H9 (cell line): Measurements from ENCODE around the gene SPIN1. TPM values are rescaled to one million over a fixed set of nuclear protein-coding genes. Genes with fewer than 3 reads are reported as not detected.

ENCODE experiments used
- DNase-seq: peaks from one replicate; pipeline ENCODE4 v3.0.0-alpha.2; 2017
- H2AFZ ChIP-seq: one replicate; pipeline ENCODE4 v1.6.1; 2013; ENCODE audit warnings: mild to moderate bottlenecking, low read length, control low read depth, moderate library complexity
- H2AK5ac ChIP-seq: 2 replicates; pipeline ENCODE4 v1.6.1; 2013; ENCODE audit warnings: low read length, control low read depth, mixed read lengths; ENCODE audit not compliant: insufficient read length
- H2BK120ac ChIP-seq: one replicate; pipeline ENCODE4 v1.6.1; 2013; ENCODE audit warnings: low read depth, mild to moderate bottlenecking, low read length, control low read depth, inconsistent platforms; ENCODE audit not compliant: poor library complexity, severe bottlenecking
- H2BK12ac ChIP-seq: 2 replicates; pipeline ENCODE4 v1.6.1; 2013; ENCODE audit warnings: low read length, control low read depth, mixed read lengths, low read depth; ENCODE audit not compliant: insufficient read length
- H2BK15ac ChIP-seq: 2 replicates; pipeline ENCODE4 v1.6.1; 2013; ENCODE audit warnings: low read depth, low read length, control low read depth
- H2BK20ac ChIP-seq: one replicate; pipeline ENCODE4 v1.6.1; 2013; ENCODE audit warnings: low read depth, mild to moderate bottlenecking, low read length, control low read depth, inconsistent platforms; ENCODE audit not compliant: poor library complexity, severe bottlenecking
- H2BK5ac ChIP-seq: 2 replicates; pipeline ENCODE4 v1.6.1; 2013; ENCODE audit warnings: low read length, control low read depth, mixed read lengths; ENCODE audit not compliant: insufficient read length
- H3K14ac ChIP-seq: 2 replicates; pipeline ENCODE4 v1.6.1; 2013; ENCODE audit warnings: low read length, control low read depth; ENCODE audit not compliant: insufficient read depth
- H3K18ac ChIP-seq: 2 replicates; pipeline ENCODE4 v1.6.1; 2013; ENCODE audit warnings: low read depth, mild to moderate bottlenecking, mixed read lengths, low read length, control low read depth; ENCODE audit not compliant: insufficient read length
- H3K23ac ChIP-seq: 2 replicates; pipeline ENCODE4 v1.6.1; 2013; ENCODE audit warnings: low read length, control low read depth, mixed read lengths, low read depth; ENCODE audit not compliant: insufficient read length
- H3K23me2 ChIP-seq: 2 replicates; pipeline ENCODE4 v1.6.1; 2013; ENCODE audit warnings: low read depth, mild to moderate bottlenecking, mixed read lengths, low read length, control low read depth; ENCODE audit not compliant: insufficient read length, poor library complexity, severe bottlenecking
- H3K27ac ChIP-seq: 2 replicates; pipeline ENCODE4 v1.5.1; 2013; ENCODE audit warnings: low read length, control low read depth, mixed read lengths, low read depth; ENCODE audit not compliant: insufficient read length
- H3K27me3 ChIP-seq: 2 replicates; pipeline ENCODE4 v1.6.1; 2013; ENCODE audit warnings: low read length, control low read depth, inconsistent platforms; ENCODE audit not compliant: insufficient read depth
- H3K4ac ChIP-seq: 2 replicates; pipeline ENCODE4 v1.6.1; 2013; ENCODE audit warnings: low read depth, mild to moderate bottlenecking, control low read depth, inconsistent platforms, low read length, moderate library complexity
- H3K4me1 ChIP-seq: 2 replicates; pipeline ENCODE4 v1.6.1; 2013; ENCODE audit warnings: low read length, control low read depth, inconsistent platforms; ENCODE audit not compliant: insufficient read depth
- H3K4me2 ChIP-seq: 2 replicates; pipeline ENCODE4 v1.6.1; 2013; ENCODE audit warnings: low read length, control low read depth, mixed read lengths; ENCODE audit not compliant: insufficient read length, insufficient read depth
- H3K56ac ChIP-seq: 2 replicates; pipeline ENCODE4 v1.6.1; 2013; ENCODE audit warnings: low read depth, mild to moderate bottlenecking, mixed read lengths, low read length, control low read depth; ENCODE audit not compliant: insufficient read length
- H3K79me1 ChIP-seq: 2 replicates; pipeline ENCODE4 v1.6.1; 2013; ENCODE audit warnings: low read depth, mild to moderate bottlenecking, moderate library complexity, low read length, control low read depth, inconsistent platforms; ENCODE audit not compliant: insufficient read depth, poor library complexity, severe bottlenecking
- H3K79me2 ChIP-seq: 2 replicates; pipeline ENCODE4 v1.6.1; 2013; ENCODE audit warnings: low read length, control low read depth, inconsistent platforms; ENCODE audit not compliant: insufficient read depth
- H3K9ac ChIP-seq: 2 replicates; pipeline ENCODE4 v1.6.1; 2013; ENCODE audit warnings: low read length, control low read depth, mixed read lengths; ENCODE audit not compliant: insufficient read length; ENCODE audit errors: extremely low read depth
- H3K9me3 ChIP-seq: one replicate; pipeline ENCODE4 v1.6.1; 2013; ENCODE audit warnings: low read depth, low read length, inconsistent platforms; ENCODE audit not compliant: control insufficient read depth
- H3T11ph ChIP-seq: one replicate; pipeline ENCODE4 v1.6.1; 2013; ENCODE audit warnings: mild to moderate bottlenecking, low read length, control low read depth, inconsistent platforms
- H4K20me1 ChIP-seq: one replicate; pipeline ENCODE4 v1.6.1; 2013; ENCODE audit not compliant: control insufficient read depth, insufficient read length, insufficient read depth
- H4K5ac ChIP-seq: 2 replicates; pipeline ENCODE4 v1.6.1; 2013; ENCODE audit warnings: low read depth, mild to moderate bottlenecking, mixed read lengths, low read length, control low read depth; ENCODE audit not compliant: insufficient read length
- H4K8ac ChIP-seq: replicated peaks from 2 replicates; pipeline ENCODE4 v1.6.1; 2013; ENCODE audit warnings: low read length, control low read depth, mixed read lengths, low read depth; ENCODE audit not compliant: insufficient read length
- H4K91ac ChIP-seq: 2 replicates; pipeline ENCODE4 v1.6.1; 2013; ENCODE audit warnings: low read depth, mild to moderate bottlenecking, moderate library complexity, mixed read lengths, low read length, control low read depth; ENCODE audit not compliant: insufficient read length
- H3K27ac Mint-ChIP-seq, 3 experiments: 2 replicates in 2 of 3; 3 replicates in 1 of 3; pipeline ENCODE4 v1.8.0; 2020 to 2021; ENCODE audit warnings: mixed read lengths in 3 of 3, mild to moderate bottlenecking in 1 of 3, moderate library complexity in 1 of 3
- H3K27me3 Mint-ChIP-seq: 2 replicates; pipeline ENCODE4 v1.8.0; 2021; ENCODE audit warnings: low read depth, mild to moderate bottlenecking, moderate library complexity, mixed read lengths
- H3K36me3 Mint-ChIP-seq, 3 experiments: 2 replicates in 2 of 3; 3 replicates in 1 of 3; pipeline ENCODE4 v1.8.0; 2020 to 2021; ENCODE audit warnings: low read depth in 3 of 3, mixed read lengths in 3 of 3; ENCODE audit not compliant: insufficient read depth in 1 of 3
- H3K4me1 Mint-ChIP-seq, 2 experiments: 2 replicates each; pipeline ENCODE4 v1.8.0; 2020; ENCODE audit warnings: mixed read lengths in 2 of 2
- H3K4me3 Mint-ChIP-seq, 2 experiments: 2 replicates in 1 of 2; 3 replicates in 1 of 2; pipeline ENCODE4 v1.8.0; 2020 to 2021; ENCODE audit warnings: mild to moderate bottlenecking in 2 of 2, mixed read lengths in 2 of 2, moderate library complexity in 1 of 2
- H3K9me3 Mint-ChIP-seq, 2 experiments: 2 replicates in 1 of 2; 3 replicates in 1 of 2; pipeline ENCODE4 v1.8.0; 2020; ENCODE audit warnings: mild to moderate bottlenecking in 2 of 2, mixed read lengths in 2 of 2, moderate library complexity in 1 of 2
- CTCF ChIP-seq: fragments of 200-600 bp; sonication (generic); conservative IDR thresholded peaks from 3 replicates; pipeline ENCODE4 v1.8.0; 2021; ENCODE audit warnings: antibody characterized with exemption, mild to moderate bottlenecking
- whole genome bisulfite sequencing: extraction: QIAGEN DNeasy Blood & Tissue Kit; methylation state at CpG from one replicate; pipeline ENCODE4 v1.1.7; 2013; ENCODE audit warnings: missing lambda C conversion rate, low lambda C conversion rate, mixed read lengths; ENCODE audit not compliant: insufficient read length; ENCODE audit errors: extremely low coverage; 5-methylcytosine and 5-hydroxymethylcytosine counted together
- total RNA-seq: library from RNA; stranded (reverse); gene quantifications from 2 replicates; pipeline ENCODE4 v1.2.1, GENCODE V29; 2021

SPIN1 gene
- total RNA-seq, 1 experiment from 2014 or later: 136 TPM

GRCh38 chr9:88477300-88477751 lies 89.1 kb downstream of the SPIN1 start:
- Histone ChIP-seq H4K8ac (no peak overlapping the region), H3K9ac (no peak overlapping the region), H3K18ac (no peak overlapping the region), H3K23me2 (no peaks in the 10 kb centered on the region), H3K23ac (no peak overlapping the region), H3K27ac (no peak overlapping the region), H3K4me1 (no peaks in the 10 kb centered on the region), H4K91ac (no peak overlapping the region), H2AFZ (no peak overlapping the region), H3K9me3 (no peaks in the 10 kb centered on the region), H3K27me3 (no peaks in the 10 kb centered on the region), H3K56ac (no peak overlapping the region), H2BK20ac (no peak overlapping the region), H2BK15ac (no peak overlapping the region), H2BK12ac (no peak overlapping the region), H3K4me2 (no peak overlapping the region), H2BK120ac (no peak overlapping the region), H2AK5ac (no peak overlapping the region), H4K5ac (no peak overlapping the region), H3K79me2 (no peaks in the 10 kb centered on the region; the same call in 1 of the 2 replicates), H3K4ac (no peak overlapping the region), H3T11ph (no peak overlapping the region), H4K20me1 (no peaks in the 10 kb centered on the region), H3K14ac (no peak overlapping the region), H2BK5ac (no peak overlapping the region), H3K79me1 (peaks cover 4% of the 10 kb centered on the region)
- no CpG with 5 or more reads among the region's 3 CpGs for WGBS
- DNase-seq: no peak
- Mint-ChIP-seq H3K36me3 (peaks cover 2 to 36% (median 19%) of the 10 kb centered on the region in 3 experiments; a peak in 6 of 7 replicates), H3K27ac (peak overlapping the region in 1 of 3 experiments; percentile 28; a peak in 1 of 7 replicates), H3K9me3 (no peaks in the 10 kb centered on the region), H3K4me1 (no peaks in the 10 kb centered on the region; a peak in 1 of 4 replicates), H3K27me3 (no peaks in the 10 kb centered on the region), H3K4me3 (no peak overlapping the region)
- no peak for TF ChIP-seq CTCF
